Measurements from ENCODE around the gene FKBP1A. TPM values are rescaled to one million over a fixed set of nuclear protein-coding genes. Genes with fewer than 3 reads are reported as not detected.

FKBP1A gene
- total and polyA plus RNA-seq, 10 of the 15 experiments (the other 5 are each of a cell fraction or from before 2014, with no cell fraction given), result 103 to 687 (median 254) TPM

GRCh38 chr20:1323256-1323655, 69.6 kb downstream of the FKBP1A start:
- Histone ChIP-seq H2AFZ (ENCODE audit: control insufficient read depth, low read depth, low read length) (no peak overlapping the region), H3K4me2 (ENCODE audit: control insufficient read depth, insufficient read depth) (no peak overlapping the region), H3K27ac (ENCODE audit: control insufficient read depth, insufficient read depth) (no peak overlapping the region), H3K36me3 (ENCODE audit: control insufficient read depth in 2 of 2, insufficient read depth in 2 of 2, low read length in 1 of 2) (no peaks in the 10 kb centered on the region), H3K9me3 (replicated peaks; ENCODE audit: control insufficient read depth, insufficient read depth, low read length) (no peaks in the 10 kb centered on the region; the same call in 2 of the 3 replicates), H3K9ac (ENCODE audit: control insufficient read depth, insufficient read depth, low read length) (no peak overlapping the region), H3K79me2 (ENCODE audit: control insufficient read depth, insufficient read depth, low read length) (peaks cover 30% of the 10 kb centered on the region), H3K4me1 (ENCODE audit: control insufficient read depth, insufficient read depth, low read length) (peaks cover 19% of the 10 kb centered on the region), H3K27me3 (replicated peaks in 1 of 2; ENCODE audit: control insufficient read depth in 2 of 2, insufficient read depth in 2 of 2, low read length in 1 of 2) (no peaks in the 10 kb centered on the region), H4K20me1 (ENCODE audit: control insufficient read depth, insufficient read depth) (no peaks in the 10 kb centered on the region), H3K4me3 (no peak overlapping the region)
- CTCF ChIA-PET, result interaction anchor here (1.0 to 7.6 kb wide), 5 partner anchors 8 to 180 kb away, joined by 3 to 55 read pairs (median 8); no protein-coding TSS in a partner anchor
- 60% methylated on average over 6 of the region's 6 CpGs for WGBS (ENCODE audit: insufficient coverage, insufficient replicate concordance, low lambda C conversion rate, missing lambda C conversion rate)
- in situ Hi-C loops (cut with MboI) (no loop called here), intact Hi-C loops (cut with micrococcal nuclease; ENCODE audit: unreplicated experiment) (no loop called here)
- DNase-seq (ENCODE audit: low read depth, low spot score) (no peak), ATAC-seq (no peak), FAIRE-seq (no peak)
- RAD21 ChIA-PET (ENCODE audit: unreplicated experiment), result interaction anchor here (1.6 kb wide), 1 partner anchor 112 kb away, joined by 4 read pairs; no protein-coding TSS in a partner anchor
- SMC1A ChIA-PET (ENCODE audit: uncharacterized antibody, unreplicated experiment), result interaction anchor here (1.2 to 2.9 kb wide), 6 partner anchors 8 to 115 kb away, joined by 3 to 11 read pairs (median 4); partner anchors contain the start of gene FKBP1A
- BruUV-seq (replicated peaks), result no TSS peak
- TF ChIP-seq JUNB (IDR thresholded peaks at IDR 0.05), result no peak
- TF ChIP-seq NBN (IDR thresholded peaks at IDR 0.05), result no peak
- no peak for TF ChIP-seq STAT1 (conservative IDR thresholded peaks at IDR 0.05)
- TF ChIP-seq MTA3 (IDR thresholded peaks at IDR 0.05; ENCODE audit: borderline replicate concordance, low read length), result no peak
- no peak for TF ChIP-seq BHLHE40 (IDR thresholded peaks at IDR 0.05; ENCODE audit: borderline replicate concordance in 1 of 2, low read depth in 2 of 2, low read length in 1 of 2)
- TF ChIP-seq GABPA (IDR thresholded peaks at IDR 0.05; ENCODE audit: low read depth), result no peak
- TF ChIP-seq EED (IDR thresholded peaks at IDR 0.05; ENCODE audit: low read depth), result no peak
- no peak for TF ChIP-seq RAD51 (IDR thresholded peaks at IDR 0.05)
- no peak for TF ChIP-seq E2F4 (IDR thresholded peaks at IDR 0.05; ENCODE audit: low read depth, low read length)
- TF ChIP-seq BRCA1 (IDR thresholded peaks at IDR 0.05; ENCODE audit: low read depth, low read length), result no peak
- no peak for TF ChIP-seq ZZZ3 (IDR thresholded peaks at IDR 0.05; ENCODE audit: control insufficient read depth, insufficient read length, low read depth)
- POLR2A ChIA-PET, result no interaction called here

Measured in GM12878 (cell line).